GM12878 (cell line): ENCODE results near the gene RNU1-2. TPM values are rescaled to one million over a fixed set of nuclear protein-coding genes. Genes with fewer than 3 reads are reported as not detected.
A peak's percentile ranks its signal among the peaks of the same experiment; 100 is the strongest.

ENCODE experiments used
- BMI1 ChIP-seq: fragments of 450-650 bp; IDR thresholded peaks from 2 replicates; pipeline ENCODE4 v1.6.1; 2016; ENCODE audit warnings: mild to moderate bottlenecking, moderate library complexity, borderline replicate concordance
- CBFB ChIP-seq: IDR thresholded peaks from 2 replicates; pipeline ENCODE4 v1.6.1; 2016; ENCODE audit warnings: antibody characterized with exemption, low read depth
- CHD4 ChIP-seq: fragments of 200-600 bp; sonication (generic); IDR thresholded peaks from 2 replicates; pipeline ENCODE4 v1.6.1; 2016; ENCODE audit warnings: mild to moderate bottlenecking
- CTCF ChIP-seq, 3 experiments: IDR thresholded peaks in 2 of 3; conservative IDR thresholded peaks in 1 of 3; 2 replicates each; pipeline ENCODE4 v1.5.1; 2011; ENCODE audit warnings: low read depth in 3 of 3, low read length in 3 of 3, mild to moderate bottlenecking in 3 of 3, control low read depth in 2 of 3, moderate library complexity in 2 of 3, inconsistent platforms in 1 of 3, mixed read lengths in 1 of 3; ENCODE audit not compliant: control insufficient read depth in 2 of 3, insufficient read depth in 1 of 3; ENCODE audit errors: extremely low read depth in 1 of 3
- IKZF2 ChIP-seq, 2 experiments: fragments of 450-650 bp; IDR thresholded peaks; 2 replicates each; pipeline ENCODE4 v1.6.1; 2017; ENCODE audit warnings: mild to moderate bottlenecking in 2 of 2, moderate library complexity in 2 of 2
- IRF4 ChIP-seq: IDR thresholded peaks from 2 replicates; pipeline ENCODE4 v1.6.1; 2011; ENCODE audit warnings: low read depth, low read length
- KAT2A ChIP-seq: conservative IDR thresholded peaks from 2 replicates; pipeline ENCODE4 v1.6.1; 2011; ENCODE audit warnings: low read depth, low read length; ENCODE audit not compliant: control insufficient read depth
- LARP7 ChIP-seq: fragments of 450-650 bp; IDR thresholded peaks from 2 replicates; pipeline ENCODE4 v1.6.1; 2017; ENCODE audit warnings: mild to moderate bottlenecking
- MTA3 ChIP-seq: IDR thresholded peaks from 2 replicates; pipeline ENCODE4 v1.6.1; 2012; ENCODE audit warnings: low read length, inconsistent platforms, borderline replicate concordance
- PKNOX1 ChIP-seq: fragments of 450-650 bp; IDR thresholded peaks from 2 replicates; pipeline ENCODE4 v1.6.1; 2016; ENCODE audit warnings: mild to moderate bottlenecking
- POLR2A ChIP-seq: IDR thresholded peaks from 2 replicates; pipeline ENCODE4 v1.6.1; 2011; ENCODE audit warnings: low read depth, mild to moderate bottlenecking, low read length
- RAD21 ChIP-seq: IDR thresholded peaks from 2 replicates; pipeline ENCODE4 v1.6.1; 2011; ENCODE audit warnings: mild to moderate bottlenecking, low read depth, low read length, moderate library complexity; ENCODE audit not compliant: insufficient read depth
- REST ChIP-seq: IDR thresholded peaks from 2 replicates; pipeline ENCODE4 v1.6.1; 2012; ENCODE audit warnings: mild to moderate bottlenecking, low read depth, low read length
- USF2 ChIP-seq: IDR thresholded peaks from 2 replicates; pipeline ENCODE4 v1.6.1; 2011; ENCODE audit warnings: low read depth, low read length, improper control_type of control experiment, borderline replicate concordance
- ZBED1 ChIP-seq: IDR thresholded peaks from 2 replicates; pipeline ENCODE4 v1.6.1; 2016; ENCODE audit warnings: borderline replicate concordance
- ZBTB40 ChIP-seq: fragments of 450-650 bp; IDR thresholded peaks from 2 replicates; pipeline ENCODE4 v1.6.1; 2016; ENCODE audit warnings: mild to moderate bottlenecking, moderate library complexity, borderline replicate concordance
- polyA plus RNA-seq, 11 experiments: library from polyadenylated mRNA; depleted of rRNA in 4 of 11; unstranded in 6 of 11; stranded (reverse) in 5 of 11; fragments of >200 nt; fragmentation: Nextera tagmentation in 4 of 11; fragmentation: Illumina TruSeq in 1 of 11; extraction: Ambion mirVana in 4 of 11; extraction: Trizol in 1 of 11; gene quantifications; 1 replicate in 1 of 11; 2 replicates in 10 of 11; pipeline versions ENCODE4 v1.2.1 to v1.2.3, GENCODE V29; 2011 to 2016; ENCODE audit warnings: inconsistent platforms in 2 of 11, missing spikeins in 2 of 11, low read depth in 1 of 11
- total RNA-seq, 4 experiments: library from RNA; depleted of rRNA in 3 of 4; stranded (reverse); fragments of >200 nt in 3 of 4; fragmentation: Illumina TruSeq in 1 of 4; extraction: Trizol in 1 of 4; gene quantifications; 2 replicates each; pipeline versions ENCODE4 v1.2.1 to v1.2.3, GENCODE V29; 2013 to 2021

Gene RNU1-2
- total and polyA plus RNA-seq, 10 of the 15 experiments (the other 5 are each of a cell fraction or from before 2014, with no cell fraction given): under 0.01 to 20,946 (median 4.7) TPM; not detected in 2

- TF ChIP-seq ZBTB40: no peak
- peak; percentile 24 for TF ChIP-seq PKNOX1
- TF ChIP-seq LARP7: no peak
- peak; percentile 99 for TF ChIP-seq POLR2A
- TF ChIP-seq CHD4: no peak
- 0 out of 2 replicates have a peak, but pooled peaks have one; percentile 31 for TF ChIP-seq REST
- TF ChIP-seq CTCF (IDR thresholded peaks at IDR 0.05 in 2 of 3, conservative IDR thresholded peaks at IDR 0.05 in 1 of 3; ENCODE audit: control insufficient read depth in 2 of 3, extremely low read depth in 1 of 3, insufficient read depth in 1 of 3, low read depth in 3 of 3, low read length in 3 of 3): no peak; a peak in 1 of 6 replicates
- TF ChIP-seq IRF4: peak; percentile 45; the same call in 1 of the 2 replicates
- no peak for TF ChIP-seq RAD21
- TF ChIP-seq USF2: no peak
- peak; percentile 100 for TF ChIP-seq ZBED1
- peak; percentile 81 to 82 for TF ChIP-seq IKZF2 (IDR thresholded peaks at IDR 0.05)
- peak; percentile 100 for TF ChIP-seq CBFB
- peak; percentile 100 for TF ChIP-seq MTA3
- 0 out of 2 replicates have a peak, but pooled peaks have one; percentile 26 for TF ChIP-seq KAT2A
- TF ChIP-seq BMI1: peak; percentile 96
Measured at GRCh38 chr1:16905110-16905867, 9.5 kb downstream of the RNU1-2 start (continued).
